ENCODE measurements around the gene ARHGAP15.

Gene ARHGAP15

GRCh38 chr2:143675021-143675420 is 545.8 kb downstream of the ARHGAP15 start:
- H3K36me3 Mint-ChIP-seq (ENCODE audit: low read depth): peaks cover 48% of the 10 kb centered on the region
- no peak overlapping the region for H3K27ac Mint-ChIP-seq
- H3K9me3 Mint-ChIP-seq: no peaks in the 10 kb centered on the region
- H3K27me3 Mint-ChIP-seq (ENCODE audit: low read depth): no peaks in the 10 kb centered on the region
- H3K4me1 Mint-ChIP-seq (ENCODE audit: low read depth): no peaks in the 10 kb centered on the region
- DNase-seq (ENCODE audit: low spot score): no peak
- H3K4me3 Mint-ChIP-seq: no peak overlapping the region

DNA sequence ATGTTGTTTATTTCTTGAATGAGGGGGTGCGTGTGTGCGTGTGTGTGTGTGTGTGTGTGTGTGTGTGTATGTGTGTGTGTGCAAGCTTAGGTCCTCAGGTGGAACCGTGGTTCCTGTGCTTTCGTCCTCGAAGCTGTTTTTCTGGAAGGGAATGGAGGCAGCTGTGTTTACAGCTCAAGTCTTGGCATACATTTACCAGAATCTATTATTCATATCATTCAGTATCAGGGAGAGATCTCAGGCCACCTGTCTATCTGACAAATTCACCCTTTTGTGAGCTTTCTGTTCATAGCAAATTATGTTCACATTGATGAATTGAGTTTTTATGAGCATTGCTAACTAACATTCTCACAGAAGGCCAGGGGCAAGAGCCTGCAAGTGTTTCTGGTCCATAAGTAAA is 550.4 kb downstream of the ARHGAP15 start:
- Mint-ChIP-seq H3K27ac (no peak overlapping the region), H3K4me3 (no peak overlapping the region), H3K4me1 (ENCODE audit: low read depth) (no peaks in the 10 kb centered on the region), H3K27me3 (ENCODE audit: low read depth) (no peaks in the 10 kb centered on the region), H3K36me3 (ENCODE audit: low read depth) (peaks cover 24% of the 10 kb centered on the region), H3K9me3 (no peaks in the 10 kb centered on the region)
- DNase-seq (ENCODE audit: low spot score): no peak

DNA sequence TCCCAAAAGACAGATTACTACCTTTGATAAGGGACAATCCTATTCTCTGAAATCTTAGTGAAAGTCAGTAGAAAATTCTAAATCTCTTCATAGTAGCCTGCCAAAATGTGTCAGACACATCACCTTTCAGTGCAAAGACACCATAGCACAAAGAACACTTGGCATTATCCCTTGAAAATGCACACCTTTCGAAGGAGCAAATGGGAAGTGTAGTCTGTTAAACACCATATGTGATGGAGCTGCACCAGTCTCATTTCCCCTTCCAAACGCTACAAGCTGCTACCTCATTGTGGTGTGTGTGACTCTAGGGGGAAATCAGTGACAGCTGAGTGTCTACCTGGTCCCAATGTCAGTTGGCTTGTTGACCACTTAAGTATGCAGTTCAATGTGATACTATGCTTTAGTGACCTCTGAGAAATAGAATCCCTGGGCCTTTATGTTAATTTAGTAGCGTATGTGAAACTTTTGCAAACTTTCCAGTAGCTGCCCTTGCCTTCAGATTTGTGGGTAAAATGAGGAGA is 551.7 kb downstream of the ARHGAP15 start:
- no peaks in the 10 kb centered on the region for H3K4me1 Mint-ChIP-seq (ENCODE audit: low read depth)
- H3K27me3 Mint-ChIP-seq (ENCODE audit: low read depth): no peaks in the 10 kb centered on the region
- H3K36me3 Mint-ChIP-seq (ENCODE audit: low read depth): peaks cover 12% of the 10 kb centered on the region
- no peak overlapping the region for H3K27ac Mint-ChIP-seq
- DNase-seq (ENCODE audit: low spot score): no peak
- H3K4me3 Mint-ChIP-seq: no peak overlapping the region
- H3K9me3 Mint-ChIP-seq: no peaks in the 10 kb centered on the region

GRCh38 chr2:143682436-143683055 is 553.3 kb downstream of the ARHGAP15 start:
- DNase-seq (ENCODE audit: low spot score): no peak
- no peaks in the 10 kb centered on the region for H3K9me3 Mint-ChIP-seq
- no peaks in the 10 kb centered on the region for H3K4me1 Mint-ChIP-seq (ENCODE audit: low read depth)
- H3K27me3 Mint-ChIP-seq (ENCODE audit: low read depth): no peaks in the 10 kb centered on the region
- H3K36me3 Mint-ChIP-seq (ENCODE audit: low read depth): peaks cover 3% of the 10 kb centered on the region
- H3K4me3 Mint-ChIP-seq: no peak overlapping the region
- H3K27ac Mint-ChIP-seq: no peak overlapping the region

DNA sequence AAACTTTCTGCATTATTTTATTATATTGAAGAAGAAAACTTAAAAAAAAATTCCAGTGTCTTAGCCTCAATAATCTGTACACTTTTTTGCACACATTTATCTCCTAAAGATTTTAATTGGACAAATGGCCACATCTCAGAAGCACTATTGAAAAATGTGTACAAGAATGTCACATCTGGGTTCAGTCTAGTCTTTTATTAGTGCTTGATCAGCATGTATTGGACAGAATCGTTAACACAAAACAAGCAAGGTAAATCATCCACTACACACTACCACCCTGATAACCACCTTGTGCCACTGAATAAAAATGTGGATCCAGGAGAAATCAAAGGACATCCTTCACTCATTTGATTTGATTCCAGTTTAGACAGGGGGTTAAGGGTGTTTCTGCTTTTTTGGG is 554.8 kb downstream of the ARHGAP15 start:
- H3K9me3 Mint-ChIP-seq: no peaks in the 10 kb centered on the region
- H3K4me1 Mint-ChIP-seq (ENCODE audit: low read depth): no peaks in the 10 kb centered on the region
- no peaks in the 10 kb centered on the region for H3K27me3 Mint-ChIP-seq (ENCODE audit: low read depth)
- no peak overlapping the region for H3K27ac Mint-ChIP-seq
- DNase-seq (ENCODE audit: low spot score): no peak
- no peak overlapping the region for H3K4me3 Mint-ChIP-seq
- peaks cover 6% of the 10 kb centered on the region for H3K36me3 Mint-ChIP-seq (ENCODE audit: low read depth)

GRCh38 chr2:143684551-143685320 is 555.5 kb downstream of the ARHGAP15 start:
- H3K27me3 Mint-ChIP-seq (ENCODE audit: low read depth): no peaks in the 10 kb centered on the region
- no peaks in the 10 kb centered on the region for H3K4me1 Mint-ChIP-seq (ENCODE audit: low read depth)
- H3K36me3 Mint-ChIP-seq (ENCODE audit: low read depth): peaks cover 6% of the 10 kb centered on the region
- DNase-seq (ENCODE audit: low spot score): no peak
- no peaks in the 10 kb centered on the region for H3K9me3 Mint-ChIP-seq
- H3K27ac Mint-ChIP-seq: no peak overlapping the region
- no peak overlapping the region for H3K4me3 Mint-ChIP-seq

DNA sequence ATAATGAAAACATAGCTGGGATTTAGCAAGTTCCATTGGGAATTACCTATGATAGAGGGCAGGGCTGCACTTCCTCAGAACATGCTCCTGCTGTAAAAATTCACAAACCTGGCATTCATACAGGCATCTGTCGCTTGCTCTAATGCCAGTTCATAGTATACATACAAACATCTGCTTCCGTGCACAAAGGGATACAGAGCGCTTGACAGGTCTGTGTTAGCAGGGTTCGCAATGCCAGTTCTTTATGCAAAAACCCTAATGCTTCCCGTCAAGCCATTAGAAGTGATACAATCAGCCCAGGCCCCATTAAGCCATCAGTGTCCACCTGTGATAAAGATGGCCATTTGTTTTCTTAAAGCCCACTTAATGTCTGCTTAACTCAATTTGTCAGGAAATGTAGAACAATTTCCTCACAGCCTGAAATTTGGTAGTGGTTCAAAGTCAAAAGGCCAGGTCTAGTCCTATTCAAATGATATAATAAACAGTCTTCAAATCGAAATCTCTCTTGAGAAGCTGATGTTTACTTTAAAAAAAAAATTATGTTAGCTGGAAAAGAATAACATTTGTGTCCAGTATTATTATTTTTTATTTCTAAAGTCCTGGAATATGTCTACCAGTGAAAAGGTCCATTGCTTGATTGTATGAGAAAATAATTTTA is 556.3 kb downstream of the ARHGAP15 start:
- Mint-ChIP-seq H3K27me3 (ENCODE audit: low read depth) (no peaks in the 10 kb centered on the region), H3K36me3 (ENCODE audit: low read depth) (peaks cover 6% of the 10 kb centered on the region), H3K4me3 (no peak overlapping the region), H3K4me1 (ENCODE audit: low read depth) (no peaks in the 10 kb centered on the region), H3K9me3 (no peaks in the 10 kb centered on the region), H3K27ac (no peak overlapping the region)
- DNase-seq (ENCODE audit: low spot score): no peak

GRCh38 chr2:143686585-143687164 is 557.5 kb downstream of the ARHGAP15 start:
- Mint-ChIP-seq H3K27me3 (ENCODE audit: low read depth) (no peaks in the 10 kb centered on the region), H3K4me3 (no peak overlapping the region), H3K4me1 (ENCODE audit: low read depth) (peaks cover 2% of the 10 kb centered on the region), H3K9me3 (no peaks in the 10 kb centered on the region), H3K36me3 (ENCODE audit: low read depth) (peaks cover 6% of the 10 kb centered on the region), H3K27ac (no peak overlapping the region)
- no peak for DNase-seq (ENCODE audit: low spot score)

DNA sequence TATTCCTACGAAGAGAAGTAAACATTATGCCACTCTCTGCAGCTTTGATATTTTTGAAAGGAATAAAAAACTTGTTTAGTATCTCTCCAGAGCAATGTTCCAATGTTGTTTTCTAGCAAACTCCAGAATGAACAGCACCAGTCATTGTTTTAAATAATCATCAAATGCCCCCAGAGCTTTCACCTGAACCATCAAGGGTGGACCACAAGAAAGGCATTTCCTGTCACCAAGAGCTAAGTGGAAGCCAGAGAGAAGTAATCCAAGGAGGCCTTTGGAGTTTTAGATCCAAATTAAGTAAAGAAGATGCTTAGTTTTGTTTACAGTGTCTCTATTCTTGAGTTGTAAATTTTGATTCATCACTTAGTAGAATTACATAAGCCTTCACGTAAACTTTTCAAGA is 559.0 kb downstream of the ARHGAP15 start:
- DNase-seq (ENCODE audit: low spot score): no peak
- H3K36me3 Mint-ChIP-seq (ENCODE audit: low read depth): peaks cover 14% of the 10 kb centered on the region
- no peaks in the 10 kb centered on the region for H3K9me3 Mint-ChIP-seq
- H3K4me1 Mint-ChIP-seq (ENCODE audit: low read depth): peaks cover 2% of the 10 kb centered on the region
- no peaks in the 10 kb centered on the region for H3K27me3 Mint-ChIP-seq (ENCODE audit: low read depth)
- H3K4me3 Mint-ChIP-seq: no peak overlapping the region
- no peak overlapping the region for H3K27ac Mint-ChIP-seq

DNA sequence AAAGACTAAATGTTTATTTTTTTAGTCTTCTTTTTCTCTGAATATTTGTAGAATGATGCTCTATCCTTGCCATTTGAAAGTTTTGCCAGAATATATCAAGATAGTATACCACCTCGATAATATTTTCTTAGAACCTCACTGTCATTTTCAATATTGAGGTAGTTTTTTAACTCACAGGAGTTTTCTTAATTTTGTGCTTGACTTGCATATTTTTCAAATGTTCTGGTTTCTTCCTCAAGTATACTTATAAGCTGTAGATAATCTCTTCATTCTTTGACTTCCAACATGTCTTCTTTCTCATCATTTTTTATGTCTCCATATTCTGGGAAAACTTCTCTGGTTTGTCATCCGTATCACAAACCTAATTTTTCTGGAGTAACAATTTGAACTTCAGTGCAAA is 559.6 kb downstream of the ARHGAP15 start:
- H3K27ac Mint-ChIP-seq: no peak overlapping the region
- H3K36me3 Mint-ChIP-seq (ENCODE audit: low read depth): peaks cover 14% of the 10 kb centered on the region
- no peak for DNase-seq (ENCODE audit: low spot score)
- H3K27me3 Mint-ChIP-seq (ENCODE audit: low read depth): no peaks in the 10 kb centered on the region
- peaks cover 2% of the 10 kb centered on the region for H3K4me1 Mint-ChIP-seq (ENCODE audit: low read depth)
- H3K4me3 Mint-ChIP-seq: no peak overlapping the region
- H3K9me3 Mint-ChIP-seq: no peaks in the 10 kb centered on the region

GRCh38 chr2:143689541-143689940 is 560.3 kb downstream of the ARHGAP15 start:
- no peak for DNase-seq (ENCODE audit: low spot score)

GRCh38 chr2:143690235-143690634 is 561.0 kb downstream of the ARHGAP15 start:
- Mint-ChIP-seq H3K4me3 (no peak overlapping the region), H3K4me1 (ENCODE audit: low read depth) (peaks cover 2% of the 10 kb centered on the region), H3K9me3 (no peaks in the 10 kb centered on the region), H3K27ac (no peak overlapping the region), H3K27me3 (ENCODE audit: low read depth) (no peaks in the 10 kb centered on the region), H3K36me3 (ENCODE audit: low read depth) (peaks cover 15% of the 10 kb centered on the region)
- no peak for DNase-seq (ENCODE audit: low spot score)

More at GRCh38 chr2:143689541-143689940, 560.3 kb downstream of the ARHGAP15 start:
- Mint-ChIP-seq H3K27ac (no peak overlapping the region), H3K9me3 (no peaks in the 10 kb centered on the region), H3K36me3 (ENCODE audit: low read depth) (peaks cover 14% of the 10 kb centered on the region), H3K4me3 (no peak overlapping the region), H3K4me1 (ENCODE audit: low read depth) (peaks cover 2% of the 10 kb centered on the region), H3K27me3 (ENCODE audit: low read depth) (no peaks in the 10 kb centered on the region)

DNA sequence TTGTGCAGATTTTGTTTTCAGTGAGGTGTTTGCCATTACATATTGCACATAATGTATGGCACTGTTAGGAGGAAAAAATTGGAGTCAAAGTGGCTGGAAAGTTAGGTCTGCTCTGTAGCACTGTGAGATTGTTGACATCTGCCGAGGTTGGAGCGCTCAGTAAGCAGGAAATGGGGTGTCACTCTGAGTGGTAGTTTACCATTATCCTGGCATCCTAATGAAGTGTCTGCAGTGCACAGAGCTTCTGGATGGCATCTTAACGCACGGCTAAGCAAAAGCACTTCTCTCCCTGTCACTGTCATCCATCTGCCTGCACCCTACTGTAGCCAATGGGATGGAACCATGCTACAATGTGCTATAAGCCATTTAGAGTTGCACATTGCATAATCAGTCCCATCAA is 561.9 kb downstream of the ARHGAP15 start:
- no peaks in the 10 kb centered on the region for H3K27me3 Mint-ChIP-seq (ENCODE audit: low read depth)
- no peak overlapping the region for H3K4me3 Mint-ChIP-seq
- no peak overlapping the region for H3K27ac Mint-ChIP-seq
- no peak for DNase-seq (ENCODE audit: low spot score)
- no peaks in the 10 kb centered on the region for H3K9me3 Mint-ChIP-seq
- H3K36me3 Mint-ChIP-seq (ENCODE audit: low read depth): peaks cover 17% of the 10 kb centered on the region
- peaks cover 2% of the 10 kb centered on the region for H3K4me1 Mint-ChIP-seq (ENCODE audit: low read depth)

- Mint-ChIP-seq H3K4me3 (no peak overlapping the region), H3K27me3 (ENCODE audit: low read depth) (no peaks in the 10 kb centered on the region), H3K36me3 (ENCODE audit: low read depth) (peaks cover 17% of the 10 kb centered on the region), H3K9me3 (no peaks in the 10 kb centered on the region), H3K4me1 (ENCODE audit: low read depth) (peaks cover 2% of the 10 kb centered on the region), H3K27ac (no peak overlapping the region)
- no peak for DNase-seq (ENCODE audit: low spot score)
Measured at GRCh38 chr2:143692162-143692561, 562.9 kb downstream of the ARHGAP15 start.
